ENCODE results near the gene CCNK.

Gene CCNK

DNA sequence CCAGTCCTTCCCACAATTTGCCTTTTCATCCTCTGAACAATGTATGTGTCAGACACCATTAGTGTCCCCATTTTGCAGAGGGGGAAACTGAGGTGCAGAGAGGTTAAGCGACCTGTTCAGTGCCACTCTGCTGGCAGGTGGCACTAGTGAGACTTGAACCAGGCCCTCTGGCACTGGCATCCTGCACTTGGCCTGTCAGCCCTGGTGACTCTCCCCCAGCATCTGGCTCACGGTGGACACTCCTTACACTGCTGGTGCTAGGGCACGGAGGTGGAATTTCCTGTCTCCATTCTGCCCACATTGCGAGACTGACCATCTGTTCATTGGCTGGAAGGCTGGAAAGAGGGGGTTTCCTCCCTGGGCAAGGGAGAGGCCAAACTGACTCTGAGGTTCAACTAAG is 48.7 kb downstream of the CCNK start:
- no peak overlapping the region for H3K4me3 ChIP-seq
- TF ChIP-seq, protein P1, sequence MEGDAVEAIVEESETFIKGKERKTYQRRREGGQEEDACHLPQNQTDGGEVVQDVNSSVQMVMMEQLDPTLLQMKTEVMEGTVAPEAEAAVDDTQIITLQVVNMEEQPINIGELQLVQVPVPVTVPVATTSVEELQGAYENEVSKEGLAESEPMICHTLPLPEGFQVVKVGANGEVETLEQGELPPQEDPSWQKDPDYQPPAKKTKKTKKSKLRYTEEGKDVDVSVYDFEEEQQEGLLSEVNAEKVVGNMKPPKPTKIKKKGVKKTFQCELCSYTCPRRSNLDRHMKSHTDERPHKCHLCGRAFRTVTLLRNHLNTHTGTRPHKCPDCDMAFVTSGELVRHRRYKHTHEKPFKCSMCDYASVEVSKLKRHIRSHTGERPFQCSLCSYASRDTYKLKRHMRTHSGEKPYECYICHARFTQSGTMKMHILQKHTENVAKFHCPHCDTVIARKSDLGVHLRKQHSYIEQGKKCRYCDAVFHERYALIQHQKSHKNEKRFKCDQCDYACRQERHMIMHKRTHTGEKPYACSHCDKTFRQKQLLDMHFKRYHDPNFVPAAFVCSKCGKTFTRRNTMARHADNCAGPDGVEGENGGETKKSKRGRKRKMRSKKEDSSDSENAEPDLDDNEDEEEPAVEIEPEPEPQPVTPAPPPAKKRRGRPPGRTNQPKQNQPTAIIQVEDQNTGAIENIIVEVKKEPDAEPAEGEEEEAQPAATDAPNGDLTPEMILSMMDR (IDR thresholded peaks at IDR 0.05) = no peak
- intact Hi-C loops (cut with DNase I; ENCODE audit: low total_unique reads) = no loop called here

DNA sequence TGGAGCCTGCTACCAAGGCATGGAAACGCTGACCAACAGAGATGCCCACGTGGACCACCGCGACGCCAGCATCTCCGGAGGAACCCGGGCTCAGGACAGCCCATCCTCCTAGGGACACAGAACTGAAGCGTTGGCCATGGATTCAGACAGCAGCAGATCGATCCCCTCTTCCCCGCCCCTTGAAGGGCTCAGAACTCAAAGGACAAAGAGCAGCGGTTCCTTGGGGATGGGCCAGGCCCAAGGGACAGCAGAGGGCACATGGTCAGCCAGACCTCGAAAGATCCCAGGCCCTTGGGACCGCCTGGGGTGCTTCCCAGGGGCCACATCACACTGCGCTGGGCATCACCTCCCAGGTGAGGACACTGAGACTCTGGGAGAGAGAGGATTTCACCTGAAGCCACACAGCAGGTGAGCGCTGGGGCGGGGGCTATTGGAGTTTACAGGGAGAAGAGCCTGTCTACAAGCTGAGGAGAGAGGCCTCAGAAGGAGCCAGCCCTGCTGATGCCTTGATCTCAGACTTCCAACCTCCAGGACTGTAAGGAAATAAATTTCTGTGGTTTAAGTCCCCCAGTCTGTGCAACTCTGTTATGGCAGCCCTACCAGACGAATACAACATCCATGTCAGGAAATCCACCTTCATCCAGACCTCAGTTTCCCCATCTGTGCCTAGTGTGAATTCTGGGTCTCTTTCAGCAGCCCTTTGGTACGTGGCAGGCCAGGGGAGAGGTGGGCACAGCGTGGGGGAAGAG is 49.4 kb downstream of the CCNK start:
- Histone ChIP-seq H3K27me3 (no peaks in the 10 kb centered on the region), H3K9me3 (no peaks in the 10 kb centered on the region), H3K36me3 (no peaks in the 10 kb centered on the region), H3K4me3 (no peak overlapping the region), H3K4me1 (peaks cover 0 to 11% (median 4%) of the 10 kb centered on the region in 4 donors), H3K27ac (no peak overlapping the region)
- TF ChIP-seq, protein P1 (IDR thresholded peaks at IDR 0.05) = no peak
- intact Hi-C loops (cut with DNase I; ENCODE audit: low total_unique reads) = no loop called here
- DNase-seq = no peak

More for the DNA sequence above, 48.7 kb downstream of the CCNK start:
- Histone ChIP-seq H3K27ac (no peak overlapping the region), H3K36me3 (no peaks in the 10 kb centered on the region), H3K4me1 (peaks cover 0 to 4% (median 2%) of the 10 kb centered on the region in 4 donors), H3K9me3 (no peaks in the 10 kb centered on the region), H3K27me3 (no peaks in the 10 kb centered on the region)
- DNase-seq = no peak

DNA sequence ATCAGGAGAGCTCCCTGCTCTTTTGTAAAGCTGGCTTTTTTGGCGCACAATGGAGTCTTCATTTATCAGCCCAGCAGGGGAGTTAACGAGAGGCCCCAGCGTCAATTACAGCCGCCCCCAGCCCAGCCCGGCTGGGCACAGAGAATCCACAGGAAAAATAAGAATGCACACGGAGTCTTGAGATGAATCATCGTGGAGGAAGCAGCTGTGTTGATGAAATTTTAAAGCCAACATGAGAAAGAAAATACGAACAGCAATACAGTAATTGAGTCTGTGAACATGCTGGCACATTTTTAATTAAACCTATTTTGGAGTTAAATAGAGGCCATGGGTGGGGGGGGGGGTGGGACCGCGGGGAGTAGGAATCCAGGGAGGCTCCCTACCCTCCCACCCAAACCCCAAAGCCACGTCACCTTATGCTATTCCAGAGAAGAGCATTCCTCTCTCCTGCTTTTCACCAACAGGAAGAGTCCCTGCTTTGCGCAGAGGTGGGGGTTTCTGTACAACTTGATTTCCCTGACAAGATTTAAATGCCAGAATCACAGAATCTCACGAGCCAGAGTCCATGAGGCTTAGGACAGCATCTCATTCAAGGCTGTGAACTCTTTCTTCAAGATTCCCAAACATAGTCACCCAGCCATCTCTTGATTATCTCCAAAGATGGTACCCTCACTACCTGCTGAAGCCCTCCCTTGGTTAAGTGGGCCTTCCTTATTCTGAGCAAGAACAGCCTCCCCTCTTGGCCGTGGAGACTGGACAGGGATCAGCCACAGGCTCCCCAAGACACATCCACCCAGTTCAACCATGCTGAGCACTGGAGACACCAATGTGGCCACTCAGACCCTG is 50.3 kb downstream of the CCNK start:
- Histone ChIP-seq H3K36me3 (no peaks in the 10 kb centered on the region), H3K4me3 (no peak overlapping the region), H3K27ac (no peak overlapping the region), H3K9me3 (no peaks in the 10 kb centered on the region), H3K4me1 (peaks cover 0 to 11% (median 4%) of the 10 kb centered on the region in 4 donors), H3K27me3 (no peaks in the 10 kb centered on the region)
- TF ChIP-seq, protein P1 (IDR thresholded peaks at IDR 0.05) = no peak
- no peak for DNase-seq
- intact Hi-C loops (cut with DNase I; ENCODE audit: low total_unique reads) = no loop called here

DNA sequence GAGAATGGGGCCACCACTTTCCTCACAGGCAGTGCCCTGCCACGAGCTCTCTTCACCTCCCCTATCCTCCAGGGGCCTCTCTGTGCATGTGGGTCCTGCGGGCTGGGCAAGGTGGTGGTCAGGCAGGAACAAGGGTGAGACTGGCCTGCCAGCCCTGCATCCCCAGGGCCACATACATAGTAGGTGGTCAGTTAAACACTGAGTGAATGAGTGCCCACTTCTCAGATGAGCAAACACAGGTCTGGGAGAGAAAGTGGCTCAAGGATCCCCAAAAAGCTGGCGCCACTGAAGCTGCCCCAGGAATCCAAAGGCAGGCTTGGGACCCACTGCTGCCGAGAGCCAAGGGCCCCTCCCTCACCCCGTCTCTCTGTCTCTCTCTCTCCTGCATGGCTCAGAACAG is 51.1 kb downstream of the CCNK start:
- intact Hi-C loops (cut with DNase I; ENCODE audit: low total_unique reads) = no loop called here
- DNase-seq = no peak
- H3K27ac ChIP-seq = no peak overlapping the region

DNA sequence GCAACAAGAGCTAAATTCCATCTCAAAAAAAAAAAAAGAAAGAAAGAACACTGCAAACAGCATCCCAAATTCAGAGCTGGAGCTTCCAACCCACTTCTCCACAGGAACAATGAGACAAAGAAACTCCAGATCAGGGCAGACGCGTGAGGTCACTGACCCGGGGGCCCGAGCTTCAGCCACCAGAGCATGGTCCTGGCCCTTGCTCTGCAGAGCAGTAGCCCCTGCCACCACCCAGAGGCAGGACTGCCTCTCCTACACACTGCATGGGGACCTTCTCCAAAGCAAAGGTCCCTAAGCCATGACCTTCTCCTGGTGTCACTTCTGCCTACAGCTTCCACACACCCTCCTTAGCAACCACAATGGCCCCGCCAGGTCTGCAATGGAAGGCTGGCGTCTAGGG is 53.1 kb downstream of the CCNK start:
- Histone ChIP-seq H3K4me3 (no peak overlapping the region), H3K27ac (no peak overlapping the region), H3K4me1 (peaks cover 0 to 11% (median 4%) of the 10 kb centered on the region in 4 donors), H3K27me3 (peaks cover 0 to 19% of the 10 kb centered on the region in 2 donors), H3K36me3 (no peaks in the 10 kb centered on the region), H3K9me3 (no peaks in the 10 kb centered on the region)
- TF ChIP-seq, protein P1 (IDR thresholded peaks at IDR 0.05) = no peak
- no peak for DNase-seq
- intact Hi-C loops (cut with DNase I; ENCODE audit: low total_unique reads) = no loop called here

More for the DNA sequence above, 51.1 kb downstream of the CCNK start:
- no peaks in the 10 kb centered on the region for H3K36me3 ChIP-seq
- peaks cover 0 to 11% (median 4%) of the 10 kb centered on the region in 4 donors for H3K4me1 ChIP-seq
- no peak overlapping the region for H3K4me3 ChIP-seq
- TF ChIP-seq, protein P1 (IDR thresholded peaks at IDR 0.05) = no peak
- no peaks in the 10 kb centered on the region for H3K9me3 ChIP-seq
- peaks cover 0 to 4% of the 10 kb centered on the region in 2 donors for H3K27me3 ChIP-seq

Measured in tibial artery (tissue), 4 donors.